HG02610 (cell line): Measurements from ENCODE around the gene GPS1.

Source experiments
- ATAC-seq: cut with Tn5 transposase; IDR thresholded peaks from one replicate; pipeline ENCODE4 v1.9.1; 2021; ENCODE audit warnings: mild to moderate bottlenecking, moderate library complexity; ENCODE audit not compliant: unreplicated experiment

The GPS1 gene

DNA sequence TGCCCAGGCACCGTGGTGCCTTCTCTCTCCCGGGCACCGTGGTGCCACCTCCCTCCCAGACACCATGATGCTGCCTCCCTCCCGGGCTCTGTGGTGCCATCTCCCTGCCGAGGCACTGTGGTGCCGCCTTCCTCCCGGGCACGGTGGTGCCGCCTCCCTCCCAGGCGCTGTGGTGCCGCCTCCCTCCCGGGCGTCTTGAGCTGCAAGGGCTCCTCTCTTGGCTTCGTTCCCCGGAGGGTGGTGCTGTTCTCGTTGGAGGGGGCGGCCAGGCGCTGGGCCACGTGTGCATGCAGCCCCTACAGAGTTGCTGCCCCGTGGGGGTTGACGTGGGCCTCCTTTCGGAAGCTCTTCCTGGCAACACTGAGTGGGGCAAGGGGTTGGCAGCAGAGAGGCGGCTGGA lies 37.3 kb upstream of the GPS1 start:
- ATAC-seq, result no peak

DNA sequence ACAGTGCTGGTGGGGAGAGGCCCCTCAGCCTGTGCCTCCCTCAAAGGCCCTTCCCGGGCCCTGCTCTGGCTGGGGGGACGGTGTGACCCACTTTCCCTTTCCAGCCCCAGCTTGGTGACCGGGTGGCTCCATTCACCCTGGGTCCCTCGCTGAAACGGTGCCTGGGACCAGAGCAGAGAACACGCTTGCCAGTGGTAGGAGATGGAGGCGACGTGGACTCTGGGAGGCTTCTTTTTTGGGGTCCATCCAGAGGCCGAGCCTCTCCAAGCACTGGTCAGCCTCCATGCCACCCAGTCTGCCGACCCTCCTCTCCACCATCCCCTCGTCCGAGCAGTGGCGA lies 36.8 kb upstream of the GPS1 start:
- ATAC-seq, result no peak

DNA sequence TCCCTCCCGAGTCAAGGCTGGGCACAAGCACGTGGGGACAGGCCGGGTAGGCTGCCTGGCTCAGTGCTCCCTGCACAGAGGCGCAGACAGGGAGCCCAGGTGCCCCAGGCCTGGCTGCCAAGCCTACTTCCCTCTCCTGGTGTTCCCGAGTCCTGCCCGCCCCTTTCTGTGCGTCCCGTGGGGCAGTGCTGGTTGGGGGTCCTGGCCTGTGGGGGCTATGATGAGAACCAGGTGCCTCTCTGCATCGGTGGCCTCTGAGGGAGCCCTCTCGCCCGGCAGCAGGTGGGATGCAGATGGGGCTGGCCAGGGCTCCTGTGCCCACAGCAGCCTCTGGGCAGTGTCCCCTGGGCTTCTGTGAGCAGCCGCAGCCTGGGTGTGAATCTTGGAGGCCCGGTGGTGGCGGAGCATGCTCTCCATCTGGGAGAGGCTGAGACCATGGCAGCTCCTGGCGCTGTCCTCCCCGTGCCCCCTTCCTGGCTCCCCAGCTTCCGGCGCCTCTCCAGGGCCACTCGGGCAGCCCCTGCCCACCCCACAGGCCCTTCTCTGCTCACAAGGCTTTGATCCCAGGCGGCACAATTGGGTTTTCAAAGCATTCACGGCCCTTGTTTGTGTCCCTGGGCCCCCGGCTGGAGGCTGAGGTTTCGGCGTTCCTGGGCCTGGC lies 36.3 kb upstream of the GPS1 start:
- ATAC-seq, result no peak

DNA sequence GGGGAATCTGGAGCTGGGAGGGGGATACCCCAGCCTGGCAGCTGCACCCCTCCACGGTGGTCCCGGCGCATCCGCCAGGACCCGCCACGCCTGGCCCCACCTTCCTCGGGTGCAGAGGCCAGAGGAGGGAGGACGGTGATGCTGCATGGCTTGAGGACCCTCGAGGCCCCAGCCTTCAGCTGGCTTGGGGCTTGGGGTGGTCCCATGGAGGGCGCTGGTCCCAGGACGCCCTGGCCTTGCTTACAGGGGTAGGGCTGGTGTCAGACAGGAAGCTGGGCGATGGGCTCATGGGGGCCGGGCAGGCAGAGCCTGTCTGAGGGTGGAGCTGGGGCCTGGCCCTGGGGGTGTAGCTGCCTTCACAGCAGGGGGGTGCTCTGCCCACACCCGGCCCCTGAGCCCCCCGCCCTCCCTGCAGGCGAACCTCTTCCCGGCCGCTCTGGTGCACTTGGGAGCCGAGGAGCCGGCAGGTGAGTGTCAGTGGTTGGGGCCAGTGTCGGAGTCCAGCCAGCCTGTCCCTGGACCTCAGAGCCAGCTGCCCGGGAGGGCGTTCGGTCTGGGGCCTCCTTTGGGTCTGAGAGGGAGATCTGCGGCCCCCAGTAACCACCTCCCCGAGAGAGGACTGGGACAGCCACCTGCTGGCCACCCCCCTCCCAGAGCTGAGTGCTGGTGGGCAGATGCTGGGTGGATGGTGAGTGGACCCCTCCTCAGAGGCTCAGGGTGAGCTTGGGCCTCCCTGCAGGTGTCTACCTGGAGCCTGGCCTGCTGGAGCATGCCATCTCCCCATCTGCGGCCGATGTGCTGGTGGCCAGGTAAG lies 35.4 kb upstream of the GPS1 start:
- no peak for ATAC-seq

DNA sequence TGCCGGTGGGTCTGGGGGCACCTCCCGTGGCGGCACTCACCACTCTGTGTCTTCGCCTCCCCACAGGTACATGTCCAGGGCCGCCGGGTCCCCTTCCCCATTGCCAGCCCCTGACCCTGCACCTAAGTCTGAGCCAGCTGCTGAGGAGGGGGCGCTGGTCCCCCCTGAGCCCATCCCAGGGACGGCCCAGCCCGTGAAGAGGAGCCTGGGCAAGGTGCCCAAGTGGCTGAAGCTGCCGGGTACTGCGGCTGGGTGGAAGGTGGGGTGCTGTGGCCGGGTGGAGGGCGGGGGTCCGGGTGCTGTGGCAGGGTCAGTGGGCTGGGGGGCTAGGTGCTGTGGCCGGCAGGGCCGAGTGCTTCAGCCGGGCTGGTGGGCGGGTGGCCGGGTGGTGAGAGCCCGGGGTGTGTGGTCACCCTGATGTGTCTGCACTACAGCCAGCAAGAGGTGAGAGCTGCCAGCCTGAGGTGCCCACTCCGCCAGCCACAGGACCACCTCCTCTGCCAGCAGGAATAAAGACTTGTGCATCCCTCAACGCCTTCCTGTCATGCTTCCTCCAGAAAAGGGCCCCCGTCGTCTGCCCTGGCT lies 34.7 kb upstream of the GPS1 start:
- no peak for ATAC-seq

GRCh38 chr17:82017612-82018151 lies 34.0 kb upstream of the GPS1 start:
- ATAC-seq, result no peak

DNA sequence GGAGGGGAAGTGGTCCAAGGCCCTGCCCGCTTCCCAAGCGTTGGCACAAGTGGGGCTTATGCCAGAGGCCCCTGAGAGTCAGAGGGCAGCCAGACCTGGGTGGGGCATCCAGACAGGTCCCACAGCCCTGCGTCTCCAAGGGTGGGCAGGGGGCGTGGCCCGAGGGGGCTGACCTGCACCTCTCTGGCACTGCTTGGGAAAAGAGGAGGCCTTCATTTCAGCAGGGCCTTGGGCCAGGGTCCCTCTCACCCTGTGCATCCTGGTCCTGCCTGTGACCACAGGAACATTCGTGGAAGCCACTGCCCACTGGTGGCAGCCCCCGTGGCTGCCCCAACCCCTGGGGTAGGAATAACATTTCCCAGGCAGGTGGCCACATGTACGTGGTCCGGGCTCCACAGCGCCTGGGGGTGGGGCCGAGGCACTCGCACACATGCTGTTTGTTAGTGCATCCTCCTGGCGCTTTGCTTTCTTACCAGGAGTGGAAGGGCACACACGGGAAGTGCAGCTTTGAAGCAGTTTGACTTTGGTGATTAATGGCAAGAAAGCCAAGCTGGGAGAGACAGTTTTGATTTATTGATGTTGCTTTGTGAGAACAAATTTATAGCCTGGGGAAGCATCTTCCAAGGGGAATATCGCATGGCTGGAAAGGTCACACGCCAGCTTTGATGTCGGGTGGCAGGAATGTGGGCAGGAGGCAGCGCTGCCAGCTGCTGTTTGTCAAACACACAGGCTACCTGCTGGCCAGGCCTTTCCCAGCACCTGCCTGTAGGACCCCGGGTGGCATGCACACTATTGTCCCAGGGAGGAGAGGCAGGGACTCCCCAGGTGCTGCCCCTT lies 33.3 kb upstream of the GPS1 start:
- ATAC-seq, result no peak

- no peak for ATAC-seq
These were observed 32.6 kb upstream of the GPS1 start for GRCh38 chr17:82018989-82019689.

DNA sequence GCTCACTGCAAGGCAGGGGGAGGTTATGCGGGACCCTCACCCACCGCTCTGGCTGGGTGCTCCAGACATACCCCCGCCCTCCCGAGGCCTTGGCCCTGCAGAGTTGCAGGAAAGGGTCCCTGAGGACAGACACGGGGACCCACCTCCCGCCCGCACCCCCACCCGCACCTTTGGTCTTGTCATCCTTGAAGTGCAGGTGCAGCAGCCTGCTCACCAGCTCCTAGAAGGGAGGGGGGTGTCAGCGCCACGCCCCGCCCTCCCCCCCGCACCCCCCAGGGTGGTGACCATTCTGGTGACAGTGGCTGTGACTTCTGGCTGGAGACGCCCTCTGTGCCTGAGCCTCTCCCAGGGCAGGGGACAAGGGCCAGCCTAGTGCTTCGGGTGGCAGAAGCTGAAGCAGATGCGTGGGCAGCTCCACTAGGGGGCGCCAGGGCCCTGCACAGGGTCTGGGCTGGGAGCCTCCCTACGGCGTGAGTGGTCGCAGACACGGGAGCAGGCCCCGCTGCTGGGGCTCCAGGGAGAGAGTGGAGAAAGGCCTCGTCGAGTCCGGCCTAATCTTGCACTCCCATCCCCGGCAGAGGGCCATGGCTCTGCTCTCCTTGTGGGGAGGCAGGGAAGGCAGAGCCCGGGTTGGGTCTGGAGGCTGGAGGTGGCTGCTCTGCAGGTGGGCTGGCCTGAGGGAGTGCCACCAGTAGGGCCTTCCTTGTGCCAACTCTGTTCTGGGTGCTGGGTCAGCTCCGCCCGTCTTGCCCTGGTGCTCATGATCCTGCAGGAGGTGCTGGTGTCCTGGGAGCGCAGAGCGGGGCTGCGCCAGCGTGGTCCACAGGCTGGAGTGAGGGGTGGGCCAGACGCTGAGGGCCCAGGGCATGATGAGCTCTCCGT lies 31.8 kb upstream of the GPS1 start:
- ATAC-seq, result no peak

- ATAC-seq, result no peak
These were observed 31.1 kb upstream of the GPS1 start for GRCh38 chr17:82020572-82021106.

- ATAC-seq, result no peak
These were observed 30.4 kb upstream of the GPS1 start for GRCh38 chr17:82021107-82021899.

- ATAC-seq, result no peak
These were observed 29.8 kb upstream of the GPS1 start for GRCh38 chr17:82021900-82022309.

- ATAC-seq, result no peak
These were observed 29.3 kb upstream of the GPS1 start, which contains the start of gene CENPX for GRCh38 chr17:82022310-82022980. CENPX (minus strand) TSS chr17:82022878; CDS start chr17:82022861, 17 bp downstream.

DNA sequence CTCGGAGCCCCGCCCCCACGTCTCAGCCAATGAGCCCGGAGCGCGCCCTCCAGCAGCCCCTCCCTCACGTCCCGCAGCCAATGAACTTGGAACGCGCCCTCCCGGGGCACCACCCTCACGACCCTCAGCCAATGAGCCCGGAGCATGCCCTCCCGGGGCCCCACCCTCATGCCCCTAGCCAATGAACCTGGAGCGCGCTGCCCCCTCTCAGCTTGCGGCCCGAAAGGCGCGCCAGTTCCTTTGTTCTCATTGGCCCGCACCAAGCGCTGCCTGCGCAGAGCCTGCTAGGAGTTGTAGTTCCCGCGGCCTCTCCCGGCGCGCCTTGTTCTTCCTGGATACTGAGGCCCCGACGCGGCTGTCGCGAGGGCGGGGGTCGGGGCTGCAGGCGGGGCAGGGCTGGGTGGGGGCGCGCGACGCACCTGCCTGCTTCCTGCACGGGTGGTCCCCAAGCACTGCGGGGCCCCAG lies 28.7 kb upstream of the GPS1 start, which contains the start of gene LRRC45:
Gene LRRC45 (plus strand): TSS at position 325 of the 466 bp plus-strand sequence. CDS start 339 bp downstream, outside the sequence.
- ATAC-seq, result peak; percentile 89

DNA sequence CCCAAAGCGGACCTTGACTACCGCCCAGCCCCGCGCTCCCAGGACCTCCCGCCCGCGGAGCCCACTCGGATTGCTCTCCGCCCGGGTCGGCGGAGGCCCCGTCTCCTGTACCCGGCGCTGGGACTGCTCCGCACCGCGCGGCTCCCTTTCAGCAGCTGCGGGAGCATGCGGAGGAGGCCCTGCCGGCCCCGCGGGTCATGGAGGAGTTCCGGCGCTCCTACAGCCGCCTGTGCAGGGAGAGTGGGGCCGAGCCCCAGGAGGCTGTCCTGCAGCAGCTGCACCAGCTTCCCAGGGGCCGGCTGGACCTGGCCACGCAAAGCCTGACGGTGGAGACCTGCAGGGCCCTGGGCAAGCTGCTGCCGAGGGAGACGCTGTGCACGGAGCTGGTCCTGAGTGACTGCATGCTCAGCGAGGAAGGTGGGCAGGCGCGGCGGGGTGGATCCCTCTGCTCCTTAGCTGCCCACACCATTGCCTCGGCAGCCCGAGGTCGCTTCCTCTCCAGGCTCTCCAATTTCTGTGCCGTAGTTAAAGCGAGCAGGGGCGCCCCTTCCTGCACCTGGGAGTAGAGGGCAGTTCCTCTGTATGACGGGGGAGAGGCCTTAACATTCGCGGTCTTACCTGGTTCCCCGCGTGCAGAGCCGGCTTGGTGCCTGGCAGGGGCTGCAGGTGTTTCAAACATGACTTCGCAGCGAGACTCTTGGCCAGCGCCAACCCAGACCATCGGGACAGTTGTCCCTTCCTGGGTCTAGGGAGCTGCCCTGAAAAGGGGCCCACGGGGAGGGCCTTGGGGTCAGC lies 28.1 kb upstream of the GPS1 start:
- ATAC-seq, result no peak

DNA sequence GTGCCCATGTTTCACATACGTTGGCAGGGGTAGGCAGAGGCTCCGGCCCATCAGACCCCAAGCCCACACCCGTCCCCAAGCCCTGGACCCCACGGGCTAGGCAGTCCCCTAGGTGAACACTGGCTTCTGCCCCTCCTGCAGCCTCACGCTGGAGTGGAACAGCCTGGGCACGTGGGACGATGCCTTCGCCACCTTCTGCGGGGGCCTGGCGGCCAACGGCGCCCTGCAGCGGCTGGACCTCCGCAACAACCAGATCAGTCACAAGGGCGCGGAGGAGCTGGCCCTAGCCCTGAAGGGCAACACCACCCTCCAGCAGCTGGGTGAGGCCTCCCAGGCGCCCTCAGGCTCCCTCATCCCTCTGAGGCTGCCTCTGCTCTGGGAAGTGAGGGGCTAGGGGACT lies 26.8 kb upstream of the GPS1 start:
- no peak for ATAC-seq
